Measurements from ENCODE around the gene PTP4A2. TPM values are rescaled to one million over a fixed set of nuclear protein-coding genes. Genes with fewer than 3 reads are reported as not detected.

Gene PTP4A2
- polyA plus RNA-seq, 1 experiment: 239 TPM

DNA sequence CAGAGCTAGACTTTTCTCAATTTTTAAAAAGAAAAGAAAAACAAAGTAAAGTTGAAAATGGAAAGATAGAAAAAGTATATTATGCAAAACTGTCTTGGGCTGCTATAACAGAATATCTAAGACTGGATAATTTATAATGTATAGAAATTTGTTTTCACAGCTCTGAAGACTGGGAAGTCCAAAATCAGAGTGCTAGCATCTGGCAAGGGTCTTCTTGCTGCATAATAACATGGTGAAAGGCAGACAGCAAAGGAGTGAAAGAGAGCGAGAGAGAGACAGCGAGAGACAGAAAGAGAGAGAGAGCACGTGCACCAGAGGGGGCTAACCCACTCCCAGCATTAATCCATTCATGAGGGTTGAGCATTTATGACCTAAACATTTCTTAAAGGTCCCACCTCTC, 63.2 kb downstream of the PTP4A2 start:
- Histone ChIP-seq H3K4me3 (ENCODE audit: low read depth, low read length) (no peak overlapping the region), H3K36me3 (ENCODE audit: control insufficient read depth, insufficient read depth, low read length) (no peaks in the 10 kb centered on the region), H3K27me3 (ENCODE audit: control insufficient read depth, insufficient read depth, low read length) (no peaks in the 10 kb centered on the region; the same call in 1 of the 2 replicates)
- DNase-seq (ENCODE audit: low read depth): no peak
- TF ChIP-seq, protein P1, sequence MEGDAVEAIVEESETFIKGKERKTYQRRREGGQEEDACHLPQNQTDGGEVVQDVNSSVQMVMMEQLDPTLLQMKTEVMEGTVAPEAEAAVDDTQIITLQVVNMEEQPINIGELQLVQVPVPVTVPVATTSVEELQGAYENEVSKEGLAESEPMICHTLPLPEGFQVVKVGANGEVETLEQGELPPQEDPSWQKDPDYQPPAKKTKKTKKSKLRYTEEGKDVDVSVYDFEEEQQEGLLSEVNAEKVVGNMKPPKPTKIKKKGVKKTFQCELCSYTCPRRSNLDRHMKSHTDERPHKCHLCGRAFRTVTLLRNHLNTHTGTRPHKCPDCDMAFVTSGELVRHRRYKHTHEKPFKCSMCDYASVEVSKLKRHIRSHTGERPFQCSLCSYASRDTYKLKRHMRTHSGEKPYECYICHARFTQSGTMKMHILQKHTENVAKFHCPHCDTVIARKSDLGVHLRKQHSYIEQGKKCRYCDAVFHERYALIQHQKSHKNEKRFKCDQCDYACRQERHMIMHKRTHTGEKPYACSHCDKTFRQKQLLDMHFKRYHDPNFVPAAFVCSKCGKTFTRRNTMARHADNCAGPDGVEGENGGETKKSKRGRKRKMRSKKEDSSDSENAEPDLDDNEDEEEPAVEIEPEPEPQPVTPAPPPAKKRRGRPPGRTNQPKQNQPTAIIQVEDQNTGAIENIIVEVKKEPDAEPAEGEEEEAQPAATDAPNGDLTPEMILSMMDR (IDR thresholded peaks at IDR 0.05; ENCODE audit: insufficient read depth, low read depth, low read length): no peak
- POLR2A ChIA-PET: no interaction called here
- CTCF ChIA-PET: interaction anchor here (1.4 kb wide), 1 partner anchor 188 kb away, joined by 4 read pairs; no protein-coding TSS in a partner anchor

DNA sequence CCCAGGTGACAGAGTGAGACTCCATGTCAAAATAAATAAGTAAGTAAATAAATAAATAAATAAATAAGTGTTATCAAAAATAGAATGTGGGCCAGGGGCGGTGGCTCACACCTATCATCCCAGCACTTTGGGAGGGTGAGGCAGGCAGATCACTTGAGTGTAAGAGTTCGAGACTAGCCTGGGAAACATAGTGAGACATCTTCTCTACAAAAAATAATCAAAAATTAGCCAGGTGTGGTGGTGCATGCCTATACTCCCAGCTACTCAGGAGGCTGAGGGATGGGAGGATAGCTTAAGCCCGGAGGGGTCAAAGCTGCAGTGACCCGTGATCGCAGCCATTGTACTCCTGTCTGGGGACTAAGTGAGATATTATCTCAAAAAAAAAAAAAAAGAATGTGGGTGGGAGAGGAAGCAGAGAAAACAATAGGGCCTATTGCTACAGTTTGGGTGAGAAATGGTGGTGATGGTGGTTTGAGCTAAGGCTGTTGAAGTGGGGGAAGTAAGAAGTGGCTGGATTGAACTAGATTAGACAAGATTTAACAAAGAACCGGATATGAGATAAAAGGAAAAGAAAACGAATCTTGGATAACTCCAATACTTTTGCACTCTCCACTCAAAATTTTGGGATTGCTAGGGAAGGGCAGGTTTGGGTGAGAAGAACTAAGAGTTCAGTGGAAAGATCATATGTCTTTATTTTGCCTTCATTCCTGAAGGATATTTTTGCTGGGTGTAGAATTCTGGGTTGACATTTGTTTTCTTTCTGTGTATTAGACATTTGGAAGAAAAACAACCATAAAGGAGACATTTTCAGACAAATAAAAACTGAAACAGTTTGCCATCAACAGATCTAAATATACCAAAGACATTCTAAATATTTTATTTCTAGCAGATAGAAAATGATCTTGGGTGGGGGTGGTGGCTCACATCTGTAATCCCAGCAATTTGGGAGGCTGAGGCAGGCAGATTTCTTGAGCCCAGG, 65.2 kb downstream of the PTP4A2 start:
- no peak for DNase-seq (ENCODE audit: low read depth)
- Histone ChIP-seq H3K27me3 (ENCODE audit: control insufficient read depth, insufficient read depth, low read length) (no peaks in the 10 kb centered on the region; the same call in 1 of the 2 replicates), H3K4me3 (ENCODE audit: low read depth, low read length) (no peak overlapping the region), H3K36me3 (ENCODE audit: control insufficient read depth, insufficient read depth, low read length) (no peaks in the 10 kb centered on the region)
- POLR2A ChIA-PET: interaction anchor here (0.6 kb wide), 1 partner anchor 96 kb away, joined by 4 read pairs; no protein-coding TSS in a partner anchor
- CTCF ChIA-PET: interaction anchor here (1.5 to 2.1 kb wide), 2 partner anchors 12 to 58 kb away, joined by 4 to 5 read pairs; partner anchors contain the start of gene SPOCD1
- TF ChIP-seq, protein P1 (IDR thresholded peaks at IDR 0.05; ENCODE audit: insufficient read depth, low read depth, low read length): no peak

DNA sequence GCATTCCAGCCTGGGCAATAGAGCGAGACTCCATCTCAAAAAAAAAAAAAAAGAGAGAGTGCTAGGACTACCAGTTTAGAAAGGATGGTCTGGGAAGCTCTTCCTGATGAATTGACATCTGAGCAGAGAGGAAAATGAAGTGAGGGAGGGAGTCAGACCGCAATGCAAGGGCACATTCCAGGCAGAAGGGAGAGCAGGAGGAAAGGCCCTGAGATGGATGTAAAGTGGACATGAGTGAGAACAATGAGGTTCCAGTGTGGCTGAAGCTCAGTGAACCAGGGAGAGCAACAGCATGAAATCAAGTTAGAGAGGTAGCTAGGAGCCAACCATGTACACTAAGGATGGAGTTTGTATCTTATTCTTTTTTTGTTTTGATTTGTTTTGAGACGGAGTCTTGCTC, 66.5 kb downstream of the PTP4A2 start:
- TF ChIP-seq, protein P1 (IDR thresholded peaks at IDR 0.05; ENCODE audit: insufficient read depth, low read depth, low read length): no peak
- ChIA-PET CTCF (interaction anchor here (0.7 to 2.1 kb wide), 3 partner anchors 11 to 56 kb away, joined by 3 to 5 read pairs (median 4); partner anchors contain the start of gene SPOCD1), POLR2A (no interaction called here)
- Histone ChIP-seq H3K36me3 (ENCODE audit: control insufficient read depth, insufficient read depth, low read length) (no peaks in the 10 kb centered on the region), H3K27me3 (ENCODE audit: control insufficient read depth, insufficient read depth, low read length) (no peaks in the 10 kb centered on the region; the same call in 1 of the 2 replicates), H3K4me3 (ENCODE audit: low read depth, low read length) (no peak overlapping the region)
- DNase-seq (ENCODE audit: low read depth): no peak

DNA sequence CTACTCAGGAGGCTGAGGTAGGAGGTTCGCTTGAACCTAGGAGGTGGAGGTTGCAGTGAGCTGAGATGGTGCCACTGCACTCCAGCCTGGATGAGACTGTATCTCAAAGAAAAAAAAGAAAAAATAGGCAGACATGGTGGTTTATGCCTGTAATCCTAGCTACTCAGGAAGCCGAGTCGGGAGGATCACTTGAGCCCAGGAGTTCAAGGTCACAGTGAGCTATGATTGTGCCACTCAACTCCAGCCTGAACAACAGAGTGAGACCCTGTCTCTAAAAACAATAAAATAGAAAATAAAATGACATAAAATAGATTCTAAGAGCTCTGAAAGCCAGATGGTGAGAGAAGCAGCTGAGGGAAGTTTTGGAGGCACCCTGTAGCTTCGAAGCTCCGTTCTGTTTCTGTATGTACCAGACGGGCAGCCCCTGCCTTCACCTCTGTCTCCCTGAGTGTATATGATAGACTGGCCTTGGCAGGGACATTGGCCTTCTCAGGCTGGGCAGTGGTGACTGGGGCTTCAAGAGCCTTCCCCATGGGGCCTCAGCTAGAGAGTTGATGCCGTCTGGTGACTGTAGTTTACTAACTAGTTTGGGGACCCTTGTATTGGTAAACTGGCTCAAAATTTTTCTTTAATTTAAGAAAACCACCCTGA, 68.0 kb downstream of the PTP4A2 start:
- CTCF ChIA-PET: interaction anchor here (0.9 to 1.2 kb wide), 2 partner anchors 10 to 27 kb away, joined by 3 to 4 read pairs; no protein-coding TSS in a partner anchor
- Histone ChIP-seq H3K4me3 (ENCODE audit: low read depth, low read length) (no peak overlapping the region), H3K27me3 (ENCODE audit: control insufficient read depth, insufficient read depth, low read length) (no peaks in the 10 kb centered on the region; the same call in 1 of the 2 replicates), H3K36me3 (ENCODE audit: control insufficient read depth, insufficient read depth, low read length) (no peaks in the 10 kb centered on the region)
- DNase-seq (ENCODE audit: low read depth): no peak
- TF ChIP-seq, protein P1 (IDR thresholded peaks at IDR 0.05; ENCODE audit: insufficient read depth, low read depth, low read length): no peak
- POLR2A ChIA-PET: no interaction called here

DNA sequence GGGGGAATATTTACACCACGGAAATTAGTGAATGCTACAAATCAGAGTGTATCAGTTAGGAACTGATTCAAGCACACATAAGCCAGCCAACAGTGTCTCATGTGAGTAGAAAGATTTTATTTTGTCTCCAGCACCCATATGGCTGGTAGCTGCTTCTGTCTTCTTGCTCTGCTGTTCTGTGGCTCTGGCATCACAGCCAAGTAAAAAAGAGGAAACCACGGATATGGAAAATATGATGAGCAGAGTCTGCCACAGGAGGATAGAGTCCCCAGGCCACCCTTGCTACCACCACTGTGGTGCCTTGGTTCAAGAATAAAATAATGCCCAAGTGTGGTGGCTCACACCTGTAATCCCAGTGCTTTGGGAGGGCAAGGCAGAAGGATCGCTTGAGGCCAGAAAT, 68.7 kb downstream of the PTP4A2 start:
- Histone ChIP-seq H3K27me3 (ENCODE audit: control insufficient read depth, insufficient read depth, low read length) (no peaks in the 10 kb centered on the region; the same call in 1 of the 2 replicates), H3K36me3 (ENCODE audit: control insufficient read depth, insufficient read depth, low read length) (no peaks in the 10 kb centered on the region), H3K4me3 (ENCODE audit: low read depth, low read length) (no peak overlapping the region)
- CTCF ChIA-PET: interaction anchor here (0.9 to 1.2 kb wide), 2 partner anchors 9 to 26 kb away, joined by 3 to 4 read pairs; no protein-coding TSS in a partner anchor
- TF ChIP-seq, protein P1 (IDR thresholded peaks at IDR 0.05; ENCODE audit: insufficient read depth, low read depth, low read length): no peak
- no peak for DNase-seq (ENCODE audit: low read depth)
- POLR2A ChIA-PET: no interaction called here
